ENCODE measurements around the gene ARHGEF25.
"Not testable (repeated sequence)": the region's sequence is repeated elsewhere in the genome, so short reads cannot be mapped to it uniquely, and the experiment has no call there.

ARHGEF25 gene

GRCh38 chr12:57622293-57623245, 11.3 kb downstream of the ARHGEF25 start:
- no peak for DNase-seq

- no peak for DNase-seq
Observed at GRCh38 chr12:57623385-57623784, 12.2 kb downstream of the ARHGEF25 start.

- DNase-seq = no peak
Observed at GRCh38 chr12:57623811-57624390, 12.7 kb downstream of the ARHGEF25 start.

- DNase-seq = no peak
Observed at GRCh38 chr12:57624441-57625220, 13.4 kb downstream of the ARHGEF25 start.

- no peak for DNase-seq
Observed at GRCh38 chr12:57625261-57626032, 14.2 kb downstream of the ARHGEF25 start.

GRCh38 chr12:57626111-57626920, 15.1 kb downstream of the ARHGEF25 start:
- DNase-seq = no peak

GRCh38 chr12:57626921-57627445, 15.7 kb downstream of the ARHGEF25 start:
- no peak for DNase-seq

- no peak for DNase-seq
Observed at GRCh38 chr12:57627501-57628279, 16.5 kb downstream of the ARHGEF25 start.

- no peak for DNase-seq
Observed at GRCh38 chr12:57628280-57629191, 17.3 kb downstream of the ARHGEF25 start.

- no peak for DNase-seq
Observed at GRCh38 chr12:57629897-57630471, 18.7 kb downstream of the ARHGEF25 start.

GRCh38 chr12:57630891-57631433, 19.7 kb downstream of the ARHGEF25 start:
- no peak for DNase-seq

GRCh38 chr12:57631566-57632072, 20.4 kb downstream of the ARHGEF25 start:
- no peak for DNase-seq

GRCh38 chr12:57632073-57632957, 21.1 kb downstream of the ARHGEF25 start:
- no peak for DNase-seq

- no peak for DNase-seq
Observed at GRCh38 chr12:57632958-57633840, 22.0 kb downstream of the ARHGEF25 start, which contains the start of gene B4GALNT1. Gene B4GALNT1, minus strand, starts transcription at chr12:57633201. Its CDS starts 1,069 bp downstream, at chr12:57632132.

- DNase-seq = not testable (repeated sequence)
Observed at GRCh38 chr12:57636731-57637130, 25.5 kb downstream of the ARHGEF25 start.

- no peak for DNase-seq
Observed at GRCh38 chr12:57637364-57637763, 26.1 kb downstream of the ARHGEF25 start.

Measured in NCI-H2081 treated with DMSO at 0.1 percent for 48 hours (cell line).